DND-41 (cell line): ENCODE results near the gene RNF138.

Experiments
- ATAC-seq: fragments of 200-7000 bp; cut with Tn5 transposase; 3 replicates; pipeline ENCODE4 v1.9.1; 2021; ENCODE audit warnings: low read depth; ENCODE audit not compliant: insufficient read depth
- DNase-seq: peaks from one replicate; pipeline ENCODE4 v3.0.0-alpha.2; 2020
- H2AFZ ChIP-seq: 2 replicates; pipeline ENCODE4 v1.6.0; 2012; ENCODE audit warnings: low read depth, low read length
- H3K27ac ChIP-seq: 2 replicates; pipeline ENCODE4 v1.5.1; 2012; ENCODE audit warnings: low read length, inconsistent platforms
- H3K27me3 ChIP-seq: fragments of 200-600 bp; sonication (generic); 2 replicates; pipeline ENCODE4 v1.6.0; 2012; ENCODE audit warnings: low read length, mild to moderate bottlenecking, inconsistent platforms; ENCODE audit not compliant: insufficient read depth, poor library complexity
- H3K36me3 ChIP-seq: 2 replicates; pipeline ENCODE4 v1.5.1; 2012; ENCODE audit warnings: low read length, inconsistent platforms; ENCODE audit not compliant: insufficient read depth
- H3K4me1 ChIP-seq: 2 replicates; pipeline ENCODE4 v1.5.1; 2012; ENCODE audit warnings: mild to moderate bottlenecking, low read length; ENCODE audit not compliant: insufficient read depth
- H3K4me2 ChIP-seq: 2 replicates; pipeline ENCODE4 v1.6.0; 2012; ENCODE audit warnings: mild to moderate bottlenecking, moderate library complexity, low read length, inconsistent platforms; ENCODE audit not compliant: insufficient read depth
- H3K4me3 ChIP-seq, 2 experiments: fragments of 200-600 bp in 1 of 2; shearing (Covaris generic) in 1 of 2; 2 replicates each; pipeline ENCODE4 v1.5.1; 2012 to 2016; ENCODE audit warnings: inconsistent platforms in 2 of 2, low read length in 2 of 2, mild to moderate bottlenecking in 2 of 2, low read depth in 1 of 2, moderate library complexity in 1 of 2
- H3K79me2 ChIP-seq: 2 replicates; pipeline ENCODE4 v1.6.0; 2012; ENCODE audit warnings: low read length, inconsistent platforms; ENCODE audit not compliant: insufficient read depth
- H3K9ac ChIP-seq: 2 replicates; pipeline ENCODE4 v1.6.0; 2012; ENCODE audit warnings: low read depth, mild to moderate bottlenecking, inconsistent platforms, low read length, moderate library complexity
- H3K9me3 ChIP-seq: 2 replicates; pipeline ENCODE4 v1.5.1; 2012; ENCODE audit warnings: low read length, moderate library complexity, mild to moderate bottlenecking, inconsistent platforms; ENCODE audit not compliant: insufficient read depth, severe bottlenecking
- H4K20me1 ChIP-seq: 2 replicates; pipeline ENCODE4 v1.6.0; 2012; ENCODE audit warnings: low read length; ENCODE audit not compliant: insufficient read depth
- EZH2 ChIP-seq: IDR thresholded peaks from 3 replicates; pipeline ENCODE4 v1.6.1; 2012; ENCODE audit warnings: borderline replicate concordance, low read depth, mild to moderate bottlenecking, moderate library complexity, low read length, inconsistent platforms; ENCODE audit not compliant: severe bottlenecking
- TF ChIP-seq, protein P1 (sequence below): IDR thresholded peaks from 2 replicates; pipeline ENCODE4 v1.5.1; 2012; ENCODE audit warnings: borderline replicate concordance, low read length, moderate library complexity, mild to moderate bottlenecking; ENCODE audit not compliant: poor library complexity, severe bottlenecking; ENCODE audit errors: extremely low read depth

Gene RNF138

GRCh38 chr18:32096946-32097345 is 5.3 kb downstream of the RNF138 start:
- H3K4me3 ChIP-seq, result 0 out of 4 replicates have a peak overlapping the region, but pooled peaks of 1 of the 2 experiments have one; percentile 12
- no peak overlapping the region for H3K9ac ChIP-seq
- peak overlapping the region; percentile 84; the same call in 1 of the 2 replicates for H3K4me2 ChIP-seq
- no peak overlapping the region; the same call in 1 of the 2 replicates for H3K27ac ChIP-seq
- H3K36me3 ChIP-seq, result peaks cover 72% of the 10 kb centered on the region
- peaks cover 95% of the 10 kb centered on the region for H3K79me2 ChIP-seq
- no peak overlapping the region for H2AFZ ChIP-seq
- H3K4me1 ChIP-seq, result peaks cover 37% of the 10 kb centered on the region
- H4K20me1 ChIP-seq, result peaks cover 72% of the 10 kb centered on the region
- no peak for DNase-seq
- H3K9me3 ChIP-seq, result no peaks in the 10 kb centered on the region
- ATAC-seq, result no peak
- H3K27me3 ChIP-seq, result no peaks in the 10 kb centered on the region
- no peak for TF ChIP-seq EZH2
- TF ChIP-seq, protein P1, sequence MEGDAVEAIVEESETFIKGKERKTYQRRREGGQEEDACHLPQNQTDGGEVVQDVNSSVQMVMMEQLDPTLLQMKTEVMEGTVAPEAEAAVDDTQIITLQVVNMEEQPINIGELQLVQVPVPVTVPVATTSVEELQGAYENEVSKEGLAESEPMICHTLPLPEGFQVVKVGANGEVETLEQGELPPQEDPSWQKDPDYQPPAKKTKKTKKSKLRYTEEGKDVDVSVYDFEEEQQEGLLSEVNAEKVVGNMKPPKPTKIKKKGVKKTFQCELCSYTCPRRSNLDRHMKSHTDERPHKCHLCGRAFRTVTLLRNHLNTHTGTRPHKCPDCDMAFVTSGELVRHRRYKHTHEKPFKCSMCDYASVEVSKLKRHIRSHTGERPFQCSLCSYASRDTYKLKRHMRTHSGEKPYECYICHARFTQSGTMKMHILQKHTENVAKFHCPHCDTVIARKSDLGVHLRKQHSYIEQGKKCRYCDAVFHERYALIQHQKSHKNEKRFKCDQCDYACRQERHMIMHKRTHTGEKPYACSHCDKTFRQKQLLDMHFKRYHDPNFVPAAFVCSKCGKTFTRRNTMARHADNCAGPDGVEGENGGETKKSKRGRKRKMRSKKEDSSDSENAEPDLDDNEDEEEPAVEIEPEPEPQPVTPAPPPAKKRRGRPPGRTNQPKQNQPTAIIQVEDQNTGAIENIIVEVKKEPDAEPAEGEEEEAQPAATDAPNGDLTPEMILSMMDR, result no peak

- H3K9ac ChIP-seq, result no peak overlapping the region
- TF ChIP-seq, protein P1, result no peak
- no peak for TF ChIP-seq EZH2
- no peak overlapping the region for H3K4me3 ChIP-seq
- ATAC-seq, result no peak
- H3K36me3 ChIP-seq, result peaks cover 36% of the 10 kb centered on the region
- H3K4me2 ChIP-seq, result no peak overlapping the region
- H3K79me2 ChIP-seq, result peaks cover 97% of the 10 kb centered on the region
- H2AFZ ChIP-seq, result no peak overlapping the region
- no peak overlapping the region for H3K27ac ChIP-seq
- no peaks in the 10 kb centered on the region for H3K9me3 ChIP-seq
- H3K27me3 ChIP-seq, result no peaks in the 10 kb centered on the region
- H4K20me1 ChIP-seq, result peaks cover 59% of the 10 kb centered on the region
- no peaks in the 10 kb centered on the region for H3K4me1 ChIP-seq
- no peak for DNase-seq
Measured at GRCh38 chr18:32104516-32104915, 12.8 kb downstream of the RNF138 start.

- Histone ChIP-seq H3K4me2 (no peak overlapping the region), H3K9ac (no peak overlapping the region), H3K79me2 (peaks cover 100% of the 10 kb centered on the region), H3K36me3 (peaks cover 55% of the 10 kb centered on the region), H3K4me1 (no peaks in the 10 kb centered on the region), H3K27ac (no peak overlapping the region), H3K9me3 (no peaks in the 10 kb centered on the region), H2AFZ (no peak overlapping the region), H3K27me3 (no peaks in the 10 kb centered on the region), H4K20me1 (peaks cover 60% of the 10 kb centered on the region), H3K4me3 (no peak overlapping the region)
- DNase-seq (no peak), ATAC-seq (no peak)
- no peak for TF ChIP-seq EZH2
- TF ChIP-seq, protein P1, result no peak
Measured at GRCh38 chr18:32110005-32110404, 18.3 kb downstream of the RNF138 start.

DNA sequence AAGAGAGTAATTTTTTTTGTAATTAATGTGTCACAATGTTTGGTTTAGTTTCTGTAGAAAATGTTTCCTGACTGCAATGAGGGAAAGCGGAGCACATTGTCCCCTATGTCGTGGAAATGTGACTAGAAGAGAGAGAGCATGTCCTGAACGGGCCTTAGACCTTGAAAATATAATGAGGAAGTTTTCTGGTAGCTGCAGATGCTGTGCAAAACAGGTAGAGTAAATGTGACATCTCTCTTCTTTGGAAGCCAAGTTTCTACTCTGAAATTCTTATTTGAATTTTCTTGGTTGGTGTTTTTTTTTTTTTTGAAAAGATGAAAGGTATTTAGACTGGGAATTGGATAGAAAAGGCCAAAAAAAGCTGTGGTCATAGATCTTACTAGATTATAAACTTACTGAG is 20.0 kb downstream of the RNF138 start:
- H3K4me2 ChIP-seq, result no peak overlapping the region
- peaks cover 57% of the 10 kb centered on the region for H4K20me1 ChIP-seq
- no peak for TF ChIP-seq EZH2
- TF ChIP-seq, protein P1, result no peak
- no peak overlapping the region for H2AFZ ChIP-seq
- ATAC-seq (no peak), DNase-seq (no peak)
- peaks cover 71% of the 10 kb centered on the region for H3K36me3 ChIP-seq
- H3K27ac ChIP-seq, result no peak overlapping the region
- H3K9ac ChIP-seq, result no peak overlapping the region
- no peaks in the 10 kb centered on the region for H3K9me3 ChIP-seq
- H3K79me2 ChIP-seq, result peaks cover 100% of the 10 kb centered on the region
- H3K4me3 ChIP-seq, result no peak overlapping the region
- H3K27me3 ChIP-seq, result no peaks in the 10 kb centered on the region
- H3K4me1 ChIP-seq, result no peaks in the 10 kb centered on the region
